NCI-H345 (cell line): ENCODE data around the gene IGSF3.
A peak's percentile ranks its signal among the peaks of the same experiment; 100 is the strongest.
"Not testable (repeated sequence)": the region's sequence is repeated elsewhere in the genome, so short reads cannot be mapped to it uniquely, and the experiment has no call there.

Experiments
- DNase-seq: peaks from one replicate; lab custom pipeline; 2025; lab: John Stamatoyannopoulos, UW

The IGSF3 gene

GRCh38 chr1:116595946-116596741, 71.4 kb downstream of the IGSF3 start:
- DNase-seq = not testable (repeated sequence)

- DNase-seq = not testable (repeated sequence)
Measured at GRCh38 chr1:116595065-116595840, 72.3 kb downstream of the IGSF3 start.

- not testable (repeated sequence) for DNase-seq
Measured at GRCh38 chr1:116593977-116594376, 73.6 kb downstream of the IGSF3 start.

- DNase-seq = not testable (repeated sequence)
Measured at GRCh38 chr1:116593401-116593800, 74.1 kb downstream of the IGSF3 start.

- DNase-seq = not testable (repeated sequence)
Measured at GRCh38 chr1:116591951-116592605, 75.5 kb downstream of the IGSF3 start.

- DNase-seq = not testable (repeated sequence)
Measured at GRCh38 chr1:116591006-116591950, 76.3 kb downstream of the IGSF3 start.

- not testable (repeated sequence) for DNase-seq
Measured at GRCh38 chr1:116590359-116591005, 77.1 kb downstream of the IGSF3 start.

GRCh38 chr1:116589101-116589735, 78.3 kb downstream of the IGSF3 start:
- DNase-seq = not testable (repeated sequence)

GRCh38 chr1:116587501-116588227, 79.9 kb downstream of the IGSF3 start:
- DNase-seq = no peak

- no peak for DNase-seq
Measured at GRCh38 chr1:116586741-116587143, 80.8 kb downstream of the IGSF3 start.

- DNase-seq = no peak
Measured at GRCh38 chr1:116585886-116586285, 81.6 kb downstream of the IGSF3 start.

- DNase-seq = no peak
Measured at GRCh38 chr1:116581323-116581885, 86.1 kb downstream of the IGSF3 start.

- DNase-seq = no peak
Measured at GRCh38 chr1:116580446-116581322, 86.8 kb downstream of the IGSF3 start.

GRCh38 chr1:116579259-116579875, 88.2 kb downstream of the IGSF3 start:
- no peak for DNase-seq

- no peak for DNase-seq
Measured at GRCh38 chr1:116578581-116578980, 89.0 kb downstream of the IGSF3 start.

- DNase-seq = no peak
Measured at GRCh38 chr1:116577759-116578314, 89.7 kb downstream of the IGSF3 start.

GRCh38 chr1:116574581-116575291, 92.8 kb downstream of the IGSF3 start:
- peak; percentile 61 for DNase-seq
